Measurements from ENCODE around the gene PDCD2L. TPM values are rescaled to one million over a fixed set of nuclear protein-coding genes. Genes with fewer than 3 reads are reported as not detected.
"Not testable (repeated sequence)": the region's sequence is repeated elsewhere in the genome, so short reads cannot be mapped to it uniquely, and the experiment has no call there.

PDCD2L gene
- total RNA-seq, result 11.7 and 15.2 TPM in 2 replicates

- DNase-seq (ENCODE audit: extremely low read depth, low read depth, low spot score), result peak; percentile 48
Observed at GRCh38 chr19:34404109-34404909, at the start of gene PDCD2L. Gene PDCD2L, plus strand, starts transcription at chr19:34404399. Its CDS starts 32 bp downstream, at chr19:34404431.

- no peak for DNase-seq (ENCODE audit: extremely low read depth, low read depth, low spot score)
Observed at GRCh38 chr19:34355201-34355600, 49.0 kb upstream of the PDCD2L start.

- DNase-seq (ENCODE audit: extremely low read depth, low read depth, low spot score), result no peak
Observed at GRCh38 chr19:34356875-34357274, 47.3 kb upstream of the PDCD2L start.

- no peak for DNase-seq (ENCODE audit: extremely low read depth, low read depth, low spot score)
Observed at GRCh38 chr19:34357431-34357830, 46.8 kb upstream of the PDCD2L start.

- peak; percentile 70 for DNase-seq (ENCODE audit: extremely low read depth, low read depth, low spot score)
Observed at GRCh38 chr19:34359140-34359953, 44.9 kb upstream of the PDCD2L start.

- DNase-seq (ENCODE audit: extremely low read depth, low read depth, low spot score), result no peak
Observed at GRCh38 chr19:34359954-34360315, 44.3 kb upstream of the PDCD2L start.

- DNase-seq (ENCODE audit: extremely low read depth, low read depth, low spot score), result no peak
Observed at GRCh38 chr19:34360354-34360909, 43.8 kb upstream of the PDCD2L start.

- DNase-seq (ENCODE audit: extremely low read depth, low read depth, low spot score), result no peak
Observed at GRCh38 chr19:34362679-34363069, 41.5 kb upstream of the PDCD2L start.

- no peak for DNase-seq (ENCODE audit: extremely low read depth, low read depth, low spot score)
Observed at GRCh38 chr19:34363094-34363493, 41.1 kb upstream of the PDCD2L start.

GRCh38 chr19:34363930-34364329, 40.3 kb upstream of the PDCD2L start:
- no peak for DNase-seq (ENCODE audit: extremely low read depth, low read depth, low spot score)

GRCh38 chr19:34364462-34364829, 39.8 kb upstream of the PDCD2L start:
- no peak for DNase-seq (ENCODE audit: extremely low read depth, low read depth, low spot score)

- no peak for DNase-seq (ENCODE audit: extremely low read depth, low read depth, low spot score)
Observed at GRCh38 chr19:34364830-34365462, 39.3 kb upstream of the PDCD2L start, which contains the start of gene GPI. Gene GPI, plus strand, starts transcription at chr19:34365196. Its CDS starts 71 bp downstream, at chr19:34365267.

GRCh38 chr19:34365463-34366401, 38.5 kb upstream of the PDCD2L start:
- DNase-seq (ENCODE audit: extremely low read depth, low read depth, low spot score), result no peak

GRCh38 chr19:34366738-34367623, 37.2 kb upstream of the PDCD2L start:
- DNase-seq (ENCODE audit: extremely low read depth, low read depth, low spot score), result no peak

- DNase-seq (ENCODE audit: extremely low read depth, low read depth, low spot score), result no peak
Observed at GRCh38 chr19:34367624-34367957, 36.6 kb upstream of the PDCD2L start.

GRCh38 chr19:34368338-34368737, 35.9 kb upstream of the PDCD2L start:
- DNase-seq (ENCODE audit: extremely low read depth, low read depth, low spot score), result no peak

GRCh38 chr19:34369166-34369565, 35.0 kb upstream of the PDCD2L start:
- not testable (repeated sequence) for DNase-seq (ENCODE audit: extremely low read depth, low read depth, low spot score)

- DNase-seq (ENCODE audit: extremely low read depth, low read depth, low spot score), result no peak
Observed at GRCh38 chr19:34370117-34370516, 34.1 kb upstream of the PDCD2L start.

- DNase-seq (ENCODE audit: extremely low read depth, low read depth, low spot score), result no peak
Observed at GRCh38 chr19:34370983-34371382, 33.2 kb upstream of the PDCD2L start.
